Measurements from ENCODE around the gene TNF. TPM values are rescaled to one million over a fixed set of nuclear protein-coding genes. Genes with fewer than 3 reads are reported as not detected.

Gene TNF
- total and polyA plus RNA-seq, 2 donors (not counting 3 experiments of a cell fraction or from before 2014, with no cell fraction given), result not detected

DNA sequence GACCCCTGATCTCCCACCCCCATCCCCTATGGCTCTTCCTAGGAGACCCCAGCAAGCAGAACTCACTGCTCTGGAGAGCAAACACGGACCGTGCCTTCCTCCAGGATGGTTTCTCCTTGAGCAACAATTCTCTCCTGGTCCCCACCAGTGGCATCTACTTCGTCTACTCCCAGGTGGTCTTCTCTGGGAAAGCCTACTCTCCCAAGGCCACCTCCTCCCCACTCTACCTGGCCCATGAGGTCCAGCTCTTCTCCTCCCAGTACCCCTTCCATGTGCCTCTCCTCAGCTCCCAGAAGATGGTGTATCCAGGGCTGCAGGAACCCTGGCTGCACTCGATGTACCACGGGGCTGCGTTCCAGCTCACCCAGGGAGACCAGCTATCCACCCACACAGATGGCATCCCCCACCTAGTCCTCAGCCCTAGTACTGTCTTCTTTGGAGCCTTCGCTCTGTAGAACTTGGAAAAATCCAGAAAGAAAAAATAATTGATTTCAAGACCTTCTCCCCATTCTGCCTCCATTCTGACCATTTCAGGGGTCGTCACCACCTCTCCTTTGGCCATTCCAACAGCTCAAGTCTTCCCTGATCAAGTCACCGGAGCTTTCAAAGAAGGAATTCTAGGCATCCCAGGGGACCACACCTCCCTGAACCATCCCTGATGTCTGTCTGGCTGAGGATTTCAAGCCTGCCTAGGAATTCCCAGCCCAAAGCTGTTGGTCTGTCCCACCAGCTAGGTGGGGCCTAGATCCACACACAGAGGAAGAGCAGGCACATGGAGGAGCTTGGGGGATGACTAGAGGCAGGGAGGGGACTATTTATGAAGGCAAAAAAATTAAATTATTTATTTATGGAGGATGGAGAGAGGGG lies 1.9 kb upstream of the TNF start:
- DNase-seq (ENCODE audit: low read depth, low spot score) (no peak), FAIRE-seq (no peak)
- ChIA-PET POLR2A (no interaction called here), CTCF (interaction anchor here (4.2 to 32.6 kb wide), 3 partner anchors 12 to 22 kb away, joined by 16 to 1517 read pairs (median 286); partner anchors contain the start of genes ATP6V1G2, DDX39B, LST1 and NCR3)
- Histone ChIP-seq H3K79me2 (ENCODE audit: control insufficient read depth, insufficient read depth, low read length) (no peaks in the 10 kb centered on the region), H3K4me3 (replicated peaks in 1 of 3; ENCODE audit: insufficient read depth in 1 of 3, low read depth in 1 of 3, low read length in 3 of 3) (no peak overlapping the region), H2AFZ (ENCODE audit: low read depth, low read length) (no peak overlapping the region), H3K27ac (ENCODE audit: insufficient read depth, low read depth, low read length) (no peak overlapping the region), H3K4me1 (ENCODE audit: control insufficient read depth, extremely low read depth, insufficient read depth, low read length) (no peaks in the 10 kb centered on the region), H3K9me3 (replicated peaks; ENCODE audit: control insufficient read depth, insufficient read depth, low read length) (no peaks in the 10 kb centered on the region), H3K9me1 (replicated peaks; ENCODE audit: control insufficient read depth, extremely low read depth, insufficient read depth, low read length) (no peaks in the 10 kb centered on the region), H4K20me1 (replicated peaks; ENCODE audit: control insufficient read depth, extremely low read depth, insufficient read depth, low read length) (no peaks in the 10 kb centered on the region), H3K36me3 (ENCODE audit: control insufficient read depth in 2 of 2, extremely low read depth in 1 of 2, insufficient read depth in 2 of 2, low read length in 2 of 2) (no peaks in the 10 kb centered on the region), H3K9ac (replicated peaks; ENCODE audit: extremely low read depth, insufficient read depth, low read length) (no peak overlapping the region), H3K27me3 (ENCODE audit: control insufficient read depth in 2 of 2, insufficient read depth in 2 of 2, low read length in 2 of 2) (no peaks in the 10 kb centered on the region), H3K4me2 (ENCODE audit: insufficient read depth, low read length) (no peak overlapping the region)
- dilution Hi-C loops (cut with MboI; ENCODE audit: extremely low pct_ligation_motif_present, low sequenced_read_pairs), result no loop called here
- intact Hi-C loops (cut with micrococcal nuclease), result no loop called here
- TF ChIP-seq MYC (IDR thresholded peaks at IDR 0.05; ENCODE audit: low read depth, low read length) (no peak), EZH2 (IDR thresholded peaks at IDR 0.05; ENCODE audit: borderline replicate concordance, low read depth, low read length, severe bottlenecking) (no peak), POLR2AphosphoS5 (IDR thresholded peaks at IDR 0.05; ENCODE audit: insufficient read depth, low read depth, low read length) (no peak), FOS (IDR thresholded peaks at IDR 0.05; ENCODE audit: borderline replicate concordance, insufficient read depth, low read length) (no peak), POLR2A (IDR thresholded peaks at IDR 0.05; ENCODE audit: low read depth, low read length) (no peak), JUN (IDR thresholded peaks at IDR 0.05; ENCODE audit: borderline replicate concordance, insufficient read depth, insufficient read length, low read depth) (no peak), GATA2 (IDR thresholded peaks at IDR 0.05; ENCODE audit: insufficient read depth, insufficient read length, low read depth, low read length) (no peak)
- TF ChIP-seq, protein P1, sequence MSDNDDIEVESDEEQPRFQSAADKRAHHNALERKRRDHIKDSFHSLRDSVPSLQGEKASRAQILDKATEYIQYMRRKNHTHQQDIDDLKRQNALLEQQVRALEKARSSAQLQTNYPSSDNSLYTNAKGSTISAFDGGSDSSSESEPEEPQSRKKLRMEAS (IDR thresholded peaks at IDR 0.05; ENCODE audit: insufficient read depth, insufficient read length), result no peak
- TF ChIP-seq, protein P2, sequence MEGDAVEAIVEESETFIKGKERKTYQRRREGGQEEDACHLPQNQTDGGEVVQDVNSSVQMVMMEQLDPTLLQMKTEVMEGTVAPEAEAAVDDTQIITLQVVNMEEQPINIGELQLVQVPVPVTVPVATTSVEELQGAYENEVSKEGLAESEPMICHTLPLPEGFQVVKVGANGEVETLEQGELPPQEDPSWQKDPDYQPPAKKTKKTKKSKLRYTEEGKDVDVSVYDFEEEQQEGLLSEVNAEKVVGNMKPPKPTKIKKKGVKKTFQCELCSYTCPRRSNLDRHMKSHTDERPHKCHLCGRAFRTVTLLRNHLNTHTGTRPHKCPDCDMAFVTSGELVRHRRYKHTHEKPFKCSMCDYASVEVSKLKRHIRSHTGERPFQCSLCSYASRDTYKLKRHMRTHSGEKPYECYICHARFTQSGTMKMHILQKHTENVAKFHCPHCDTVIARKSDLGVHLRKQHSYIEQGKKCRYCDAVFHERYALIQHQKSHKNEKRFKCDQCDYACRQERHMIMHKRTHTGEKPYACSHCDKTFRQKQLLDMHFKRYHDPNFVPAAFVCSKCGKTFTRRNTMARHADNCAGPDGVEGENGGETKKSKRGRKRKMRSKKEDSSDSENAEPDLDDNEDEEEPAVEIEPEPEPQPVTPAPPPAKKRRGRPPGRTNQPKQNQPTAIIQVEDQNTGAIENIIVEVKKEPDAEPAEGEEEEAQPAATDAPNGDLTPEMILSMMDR (IDR thresholded peaks at IDR 0.05; ENCODE audit: extremely low read depth in 1 of 2, insufficient read depth in 1 of 2, low read depth in 1 of 2, low read length in 2 of 2), result no peak
- BruUV-seq (replicated peaks), result no TSS peak

All from endothelial cell of umbilical vein (primary cell).